Gastrocnemius medialis (tissue), 4 donors: ENCODE results near the gene BOLL.

Experiments used
- POLR2A ChIP-seq, 2 donors: fragments of 450-650 bp; IDR thresholded peaks; one replicate each; pipeline ENCODE4 v1.6.1; 2017; ENCODE audit warnings: antibody characterized with exemption in 2 of 2, mild to moderate bottlenecking in 2 of 2, moderate library complexity in 2 of 2
- TF ChIP-seq, protein P1 (sequence below), 5 experiments: fragments of 450-650 bp in 3 of 5; fragments of 200-600 bp in 2 of 5; sonication (generic) in 2 of 5; IDR thresholded peaks in 4 of 5; conservative IDR thresholded peaks in 1 of 5; 1 replicate in 4 of 5; 2 replicates in 1 of 5; pipeline ENCODE4 v1.5.1; 2016 to 2019; ENCODE audit warnings: antibody characterized with exemption in 5 of 5, mild to moderate bottlenecking in 3 of 5, moderate library complexity in 3 of 5

DNA sequence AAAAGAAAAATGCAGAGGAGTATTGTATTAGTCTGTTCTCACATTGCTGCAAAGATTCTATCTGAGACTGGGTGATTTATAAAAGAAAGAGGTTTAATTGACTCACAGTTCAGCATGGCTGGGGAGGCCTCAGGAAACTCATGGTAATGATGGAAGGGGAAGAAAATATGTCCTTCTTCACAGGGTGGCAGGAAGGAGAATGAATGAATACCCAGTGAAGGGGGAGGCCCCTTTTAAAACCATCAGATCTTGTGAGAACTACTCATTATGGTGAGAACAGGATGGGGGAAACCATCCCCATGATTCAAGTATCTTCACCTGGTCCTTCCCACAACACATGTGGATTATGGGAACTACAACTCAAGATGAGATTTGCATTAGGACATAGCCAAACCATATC is 10.2 kb upstream of the BOLL start:
- TF ChIP-seq, protein P1, sequence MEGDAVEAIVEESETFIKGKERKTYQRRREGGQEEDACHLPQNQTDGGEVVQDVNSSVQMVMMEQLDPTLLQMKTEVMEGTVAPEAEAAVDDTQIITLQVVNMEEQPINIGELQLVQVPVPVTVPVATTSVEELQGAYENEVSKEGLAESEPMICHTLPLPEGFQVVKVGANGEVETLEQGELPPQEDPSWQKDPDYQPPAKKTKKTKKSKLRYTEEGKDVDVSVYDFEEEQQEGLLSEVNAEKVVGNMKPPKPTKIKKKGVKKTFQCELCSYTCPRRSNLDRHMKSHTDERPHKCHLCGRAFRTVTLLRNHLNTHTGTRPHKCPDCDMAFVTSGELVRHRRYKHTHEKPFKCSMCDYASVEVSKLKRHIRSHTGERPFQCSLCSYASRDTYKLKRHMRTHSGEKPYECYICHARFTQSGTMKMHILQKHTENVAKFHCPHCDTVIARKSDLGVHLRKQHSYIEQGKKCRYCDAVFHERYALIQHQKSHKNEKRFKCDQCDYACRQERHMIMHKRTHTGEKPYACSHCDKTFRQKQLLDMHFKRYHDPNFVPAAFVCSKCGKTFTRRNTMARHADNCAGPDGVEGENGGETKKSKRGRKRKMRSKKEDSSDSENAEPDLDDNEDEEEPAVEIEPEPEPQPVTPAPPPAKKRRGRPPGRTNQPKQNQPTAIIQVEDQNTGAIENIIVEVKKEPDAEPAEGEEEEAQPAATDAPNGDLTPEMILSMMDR (IDR thresholded peaks at IDR 0.05 in 4 of 5, conservative IDR thresholded peaks at IDR 0.05 in 1 of 5), result no peak
- no peak for TF ChIP-seq POLR2A (IDR thresholded peaks at IDR 0.05)
